GM23338 (cell line): ENCODE results near the gene RAB37. TPM values are rescaled to one million over a fixed set of nuclear protein-coding genes. Genes with fewer than 3 reads are reported as not detected.

Experiments used
- ATAC-seq: fragments of 200-7000 bp; cut with Tn5 transposase; 3 replicates; pipeline ENCODE4 v1.9.1; 2020
- DNase-seq: peaks from one replicate; pipeline ENCODE4 v3.0.0-alpha.2; 2015; ENCODE audit warnings: low spot score
- H2AFZ ChIP-seq: fragments of 200-600 bp; sonication (generic); 2 replicates; pipeline ENCODE4 v1.8.0; 2016; ENCODE audit warnings: antibody characterized with exemption, mild to moderate bottlenecking, moderate library complexity
- H3F3A ChIP-seq: fragments of 200-600 bp; sonication (generic); replicated peaks from 2 replicates; pipeline ENCODE4 v1.8.0; 2017; ENCODE audit warnings: antibody characterized with exemption, mixed run types, low read depth
- H3K27ac ChIP-seq: fragments of 200-600 bp; sonication (generic); 2 replicates; pipeline ENCODE4 v1.6.1; 2016; ENCODE audit warnings: low read depth
- H3K27me3 ChIP-seq: fragments of 200-600 bp; sonication (generic); 2 replicates; pipeline ENCODE4 v1.8.0; 2016; ENCODE audit warnings: mild to moderate bottlenecking, mixed run types, moderate library complexity; ENCODE audit not compliant: insufficient read depth
- H3K36me3 ChIP-seq: fragments of 200-600 bp; sonication (generic); 2 replicates; pipeline ENCODE4 v1.8.0; 2016; ENCODE audit warnings: mild to moderate bottlenecking; ENCODE audit not compliant: insufficient read depth
- H3K4me1 ChIP-seq: fragments of 200-600 bp; sonication (generic); 2 replicates; pipeline ENCODE4 v1.8.0; 2016; ENCODE audit warnings: mild to moderate bottlenecking, moderate library complexity; ENCODE audit not compliant: insufficient read depth
- H3K4me2 ChIP-seq: fragments of 200-600 bp; sonication (generic); 2 replicates; pipeline ENCODE4 v1.7.1; 2017; ENCODE audit warnings: mixed run types
- H3K4me3 ChIP-seq: fragments of 200-600 bp; sonication (generic); 2 replicates; pipeline ENCODE4 v1.6.1; 2016; ENCODE audit warnings: mixed run types
- H3K79me2 ChIP-seq: fragments of 200-600 bp; sonication (generic); replicated peaks from 2 replicates; pipeline ENCODE4 v1.8.0; 2017; ENCODE audit warnings: mild to moderate bottlenecking; ENCODE audit not compliant: insufficient read depth
- H3K9me2 ChIP-seq: fragments of 200-600 bp; sonication (generic); 2 replicates; pipeline ENCODE4 v1.8.0; 2017; ENCODE audit not compliant: insufficient read depth
- H4K20me1 ChIP-seq: fragments of 200-600 bp; sonication (generic); replicated peaks from 2 replicates; pipeline ENCODE4 v1.8.0; 2017; ENCODE audit warnings: mild to moderate bottlenecking; ENCODE audit not compliant: insufficient read depth
- H3K27ac Mint-ChIP-seq: 2 replicates; pipeline ENCODE4 v1.8.0; 2020; ENCODE audit warnings: inconsistent platforms, mild to moderate bottlenecking, moderate library complexity, mixed read lengths
- H3K27me3 Mint-ChIP-seq: 3 replicates; pipeline ENCODE4 v1.8.0; 2022; ENCODE audit warnings: low read depth, mild to moderate bottlenecking, moderate library complexity, mixed read lengths, inconsistent platforms; ENCODE audit not compliant: insufficient read depth, poor library complexity
- H3K36me3 Mint-ChIP-seq: 3 replicates; pipeline ENCODE4 v1.8.0; 2021; ENCODE audit warnings: low read depth, mild to moderate bottlenecking, inconsistent platforms, moderate library complexity, mixed read lengths
- H3K4me1 Mint-ChIP-seq: 3 replicates; pipeline ENCODE4 v1.8.0; 2020; ENCODE audit warnings: mild to moderate bottlenecking, inconsistent platforms, mixed read lengths
- H3K4me3 Mint-ChIP-seq: 3 replicates; pipeline ENCODE4 v1.8.0; 2021; ENCODE audit warnings: moderate library complexity, mild to moderate bottlenecking, inconsistent platforms, mixed read lengths
- H3K9me3 Mint-ChIP-seq: 3 replicates; pipeline ENCODE4 v1.8.0; 2020; ENCODE audit warnings: moderate library complexity, mild to moderate bottlenecking, inconsistent platforms, mixed read lengths
- CREB1 ChIP-seq: fragments of 250-450 bp; sonication (Bioruptor Pico); IDR thresholded peaks from 2 replicates; pipeline ENCODE4 v1.5.0; 2020; ENCODE audit warnings: low read depth, mild to moderate bottlenecking, moderate library complexity
- JUNB ChIP-seq: IDR thresholded peaks from one replicate; pipeline ENCODE4 v1.6.1; 2016; ENCODE audit warnings: antibody characterized with exemption; ENCODE audit not compliant: unreplicated experiment
- NANOG ChIP-seq: IDR thresholded peaks from 2 replicates; pipeline ENCODE4 v1.6.1; 2016; ENCODE audit warnings: antibody characterized with exemption, borderline replicate concordance
- POLR2AphosphoS5 ChIP-seq: IDR thresholded peaks from 2 replicates; pipeline ENCODE4 v1.6.1; 2016; ENCODE audit warnings: antibody characterized with exemption, low read depth
- STAT1 ChIP-seq: IDR thresholded peaks from one replicate; pipeline ENCODE4 v1.6.1; 2016; ENCODE audit warnings: antibody characterized with exemption; ENCODE audit not compliant: unreplicated experiment
- ZNF331 ChIP-seq: fragments of 250-450 bp; sonication (Bioruptor Pico); IDR thresholded peaks from 2 replicates; pipeline ENCODE4 v1.5.0; 2020; ENCODE audit warnings: low read depth, mild to moderate bottlenecking, moderate library complexity
- polyA plus RNA-seq: library from polyadenylated mRNA; unstranded; fragments of >200 nt; fragmentation: Nextera tagmentation; extraction: Ambion mirVana; gene quantifications from 2 replicates; pipeline ENCODE4 v1.2.1, GENCODE V29; 2016
- total RNA-seq: library from RNA; depleted of rRNA; stranded (reverse); fragments of >200 nt; shearing (Covaris generic); gene quantifications from 2 replicates; pipeline ENCODE4 v1.2.3, GENCODE V29; 2014
- TF ChIP-seq, protein P1 (sequence below), 2 experiments: fragments of 200-600 bp in 1 of 2; sonication (generic) in 1 of 2; conservative IDR thresholded peaks; 2 replicates each; pipeline versions ENCODE4 v1.5.1 to v1.6.1; 2016 to 2017; ENCODE audit warnings: antibody characterized with exemption in 2 of 2, low read depth in 2 of 2, mild to moderate bottlenecking in 2 of 2, moderate library complexity in 1 of 2
- TF ChIP-seq, protein P2 (sequence below): IDR thresholded peaks from one replicate; pipeline ENCODE4 v1.6.1; 2018; ENCODE audit warnings: antibody characterized with exemption; ENCODE audit not compliant: unreplicated experiment

The RAB37 gene
- total and polyA plus RNA-seq, 2 experiments from 2014 or later = 3.3 to 5.2 TPM

DNA sequence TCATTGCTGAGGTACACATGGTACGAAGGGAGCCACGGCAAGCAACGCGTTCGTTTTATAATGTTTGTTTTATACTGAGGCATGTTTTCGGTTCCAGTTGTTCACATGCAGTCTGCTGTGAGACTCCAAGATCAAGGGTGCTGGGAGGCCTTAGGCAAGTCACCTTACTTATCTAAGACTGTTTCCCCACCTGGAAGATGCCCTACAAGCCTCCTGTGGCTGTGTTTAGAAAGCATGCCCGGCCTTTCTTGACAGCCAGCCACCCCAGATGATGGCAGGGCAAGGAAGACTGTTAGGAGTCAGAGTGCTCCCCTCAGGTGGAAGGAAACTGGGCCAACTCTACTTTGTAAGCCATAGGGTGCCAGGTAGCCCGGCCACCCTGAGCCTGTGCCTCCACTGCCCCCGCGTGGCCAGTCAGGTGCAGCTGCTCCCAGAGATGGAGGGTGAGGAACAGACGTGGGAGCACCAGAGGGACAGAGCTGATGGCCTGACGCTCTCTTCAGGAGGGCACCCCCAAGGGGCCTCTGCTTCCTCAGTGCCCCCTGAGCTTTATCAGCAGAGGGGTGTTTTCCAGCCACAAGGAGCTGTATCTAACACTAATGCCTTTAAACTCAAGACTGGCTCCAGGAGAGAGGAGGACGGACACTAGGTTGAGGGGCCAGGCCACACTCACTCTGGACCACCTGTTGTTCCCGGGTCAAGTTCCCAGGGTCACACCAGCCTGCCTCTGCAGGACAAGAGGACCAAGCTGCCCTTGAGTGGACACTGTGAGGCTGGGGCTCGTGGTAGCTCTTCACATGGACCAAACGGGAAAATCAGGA is 33.7 kb downstream of the RAB37 start:
- TF ChIP-seq JUNB (no peak), POLR2AphosphoS5 (peak; percentile 7; the same call in 1 of the 2 replicates)
- TF ChIP-seq, protein P1, sequence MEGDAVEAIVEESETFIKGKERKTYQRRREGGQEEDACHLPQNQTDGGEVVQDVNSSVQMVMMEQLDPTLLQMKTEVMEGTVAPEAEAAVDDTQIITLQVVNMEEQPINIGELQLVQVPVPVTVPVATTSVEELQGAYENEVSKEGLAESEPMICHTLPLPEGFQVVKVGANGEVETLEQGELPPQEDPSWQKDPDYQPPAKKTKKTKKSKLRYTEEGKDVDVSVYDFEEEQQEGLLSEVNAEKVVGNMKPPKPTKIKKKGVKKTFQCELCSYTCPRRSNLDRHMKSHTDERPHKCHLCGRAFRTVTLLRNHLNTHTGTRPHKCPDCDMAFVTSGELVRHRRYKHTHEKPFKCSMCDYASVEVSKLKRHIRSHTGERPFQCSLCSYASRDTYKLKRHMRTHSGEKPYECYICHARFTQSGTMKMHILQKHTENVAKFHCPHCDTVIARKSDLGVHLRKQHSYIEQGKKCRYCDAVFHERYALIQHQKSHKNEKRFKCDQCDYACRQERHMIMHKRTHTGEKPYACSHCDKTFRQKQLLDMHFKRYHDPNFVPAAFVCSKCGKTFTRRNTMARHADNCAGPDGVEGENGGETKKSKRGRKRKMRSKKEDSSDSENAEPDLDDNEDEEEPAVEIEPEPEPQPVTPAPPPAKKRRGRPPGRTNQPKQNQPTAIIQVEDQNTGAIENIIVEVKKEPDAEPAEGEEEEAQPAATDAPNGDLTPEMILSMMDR (conservative IDR thresholded peaks at IDR 0.05; ENCODE audit: low read depth in 2 of 2) = peak; percentile 77 to 97
- peaks cover 15% of the 10 kb centered on the region for H3K79me2 ChIP-seq
- peaks cover 13% of the 10 kb centered on the region; the same call in 1 of the 2 replicates for H4K20me1 ChIP-seq
- H3K9me2 ChIP-seq = no peaks in the 10 kb centered on the region
- Mint-ChIP-seq H3K4me3 (no peak overlapping the region), H3K36me3 (peaks cover 55% of the 10 kb centered on the region), H3K27ac (no peak overlapping the region), H3K9me3 (no peaks in the 10 kb centered on the region), H3K4me1 (peaks cover 11% of the 10 kb centered on the region; the same call in 2 of the 3 replicates), H3K27me3 (peaks cover 25% of the 10 kb centered on the region)
- H3K27ac ChIP-seq = peak overlapping the region; percentile 26; the same call in 1 of the 2 replicates
- H3K4me1 ChIP-seq = peaks cover 5% of the 10 kb centered on the region; the same call in 1 of the 2 replicates
- H2AFZ ChIP-seq = no peak overlapping the region
- H3F3A ChIP-seq = peaks cover 3% of the 10 kb centered on the region; the same call in 1 of the 2 replicates
- ATAC-seq (peak; percentile 92), DNase-seq (peak; percentile 85)
- H3K4me2 ChIP-seq = no peak overlapping the region
- H3K4me3 ChIP-seq = no peak overlapping the region
- no peaks in the 10 kb centered on the region for H3K27me3 ChIP-seq
- H3K36me3 ChIP-seq = peaks cover 8% of the 10 kb centered on the region

DNA sequence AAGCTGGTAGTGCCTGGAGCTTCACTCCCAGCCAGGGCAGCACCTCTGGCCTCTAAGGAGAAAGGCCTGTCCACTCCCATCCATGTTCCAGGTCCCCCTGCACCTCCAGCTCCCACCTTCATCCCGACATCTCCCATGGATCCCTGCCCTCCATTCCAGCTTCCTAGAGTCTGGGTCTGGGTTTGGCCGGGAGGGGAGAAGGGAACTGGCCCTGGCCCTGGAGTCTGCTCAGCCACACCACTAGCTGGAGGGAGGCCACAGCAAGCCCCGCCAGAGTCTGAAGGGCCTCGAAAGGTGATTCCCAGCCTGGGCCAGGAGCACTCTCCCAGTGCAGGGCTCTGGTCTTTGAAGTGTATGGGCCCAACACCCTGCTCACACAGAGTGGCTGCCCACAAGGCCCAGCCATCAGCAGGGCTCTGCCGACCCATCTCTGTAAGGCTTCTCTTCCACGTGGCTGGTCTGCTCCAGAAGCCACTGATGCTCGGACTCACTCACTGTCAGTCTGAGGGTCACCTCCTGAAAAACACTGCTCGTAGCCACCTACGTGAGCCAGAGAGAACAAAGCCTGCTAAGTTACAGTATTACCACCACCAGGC is 34.4 kb downstream of the RAB37 start:
- Histone ChIP-seq H3K4me3 (no peak overlapping the region), H3K36me3 (peaks cover 8% of the 10 kb centered on the region), H3K9me2 (no peaks in the 10 kb centered on the region), H3K4me2 (no peak overlapping the region), H3K79me2 (peaks cover 16% of the 10 kb centered on the region), H3F3A (peaks cover 3% of the 10 kb centered on the region; the same call in 1 of the 2 replicates), H3K27me3 (no peaks in the 10 kb centered on the region), H3K4me1 (peaks cover 5% of the 10 kb centered on the region; the same call in 1 of the 2 replicates), H2AFZ (no peak overlapping the region), H3K27ac (no peak overlapping the region), H4K20me1 (peaks cover 13% of the 10 kb centered on the region; the same call in 1 of the 2 replicates)
- Mint-ChIP-seq H3K4me3 (no peak overlapping the region), H3K9me3 (no peaks in the 10 kb centered on the region), H3K36me3 (peaks cover 54% of the 10 kb centered on the region), H3K27ac (no peak overlapping the region), H3K4me1 (peaks cover 14% of the 10 kb centered on the region; the same call in 2 of the 3 replicates), H3K27me3 (peaks cover 31% of the 10 kb centered on the region)
- DNase-seq (no peak), ATAC-seq (no peak)
- no peak for TF ChIP-seq NANOG
- TF ChIP-seq STAT1 = no peak
- TF ChIP-seq, protein P2, sequence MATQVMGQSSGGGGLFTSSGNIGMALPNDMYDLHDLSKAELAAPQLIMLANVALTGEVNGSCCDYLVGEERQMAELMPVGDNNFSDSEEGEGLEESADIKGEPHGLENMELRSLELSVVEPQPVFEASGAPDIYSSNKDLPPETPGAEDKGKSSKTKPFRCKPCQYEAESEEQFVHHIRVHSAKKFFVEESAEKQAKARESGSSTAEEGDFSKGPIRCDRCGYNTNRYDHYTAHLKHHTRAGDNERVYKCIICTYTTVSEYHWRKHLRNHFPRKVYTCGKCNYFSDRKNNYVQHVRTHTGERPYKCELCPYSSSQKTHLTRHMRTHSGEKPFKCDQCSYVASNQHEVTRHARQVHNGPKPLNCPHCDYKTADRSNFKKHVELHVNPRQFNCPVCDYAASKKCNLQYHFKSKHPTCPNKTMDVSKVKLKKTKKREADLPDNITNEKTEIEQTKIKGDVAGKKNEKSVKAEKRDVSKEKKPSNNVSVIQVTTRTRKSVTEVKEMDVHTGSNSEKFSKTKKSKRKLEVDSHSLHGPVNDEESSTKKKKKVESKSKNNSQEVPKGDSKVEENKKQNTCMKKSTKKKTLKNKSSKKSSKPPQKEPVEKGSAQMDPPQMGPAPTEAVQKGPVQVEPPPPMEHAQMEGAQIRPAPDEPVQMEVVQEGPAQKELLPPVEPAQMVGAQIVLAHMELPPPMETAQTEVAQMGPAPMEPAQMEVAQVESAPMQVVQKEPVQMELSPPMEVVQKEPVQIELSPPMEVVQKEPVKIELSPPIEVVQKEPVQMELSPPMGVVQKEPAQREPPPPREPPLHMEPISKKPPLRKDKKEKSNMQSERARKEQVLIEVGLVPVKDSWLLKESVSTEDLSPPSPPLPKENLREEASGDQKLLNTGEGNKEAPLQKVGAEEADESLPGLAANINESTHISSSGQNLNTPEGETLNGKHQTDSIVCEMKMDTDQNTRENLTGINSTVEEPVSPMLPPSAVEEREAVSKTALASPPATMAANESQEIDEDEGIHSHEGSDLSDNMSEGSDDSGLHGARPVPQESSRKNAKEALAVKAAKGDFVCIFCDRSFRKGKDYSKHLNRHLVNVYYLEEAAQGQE = no peak
- TF ChIP-seq JUNB = no peak
- no peak for TF ChIP-seq POLR2AphosphoS5
- no peak for TF ChIP-seq CREB1
- TF ChIP-seq ZNF331 = no peak
